HG03175 (cell line): ENCODE results near the gene NCOA3.

Experiments used
- ATAC-seq: cut with Tn5 transposase; IDR thresholded peaks from one replicate; pipeline ENCODE4 v1.9.1; 2021; ENCODE audit warnings: mild to moderate bottlenecking, moderate library complexity; ENCODE audit not compliant: unreplicated experiment

NCOA3 gene

GRCh38 chr20:47663354-47664067, 161.8 kb downstream of the NCOA3 start:
- no peak for ATAC-seq

DNA sequence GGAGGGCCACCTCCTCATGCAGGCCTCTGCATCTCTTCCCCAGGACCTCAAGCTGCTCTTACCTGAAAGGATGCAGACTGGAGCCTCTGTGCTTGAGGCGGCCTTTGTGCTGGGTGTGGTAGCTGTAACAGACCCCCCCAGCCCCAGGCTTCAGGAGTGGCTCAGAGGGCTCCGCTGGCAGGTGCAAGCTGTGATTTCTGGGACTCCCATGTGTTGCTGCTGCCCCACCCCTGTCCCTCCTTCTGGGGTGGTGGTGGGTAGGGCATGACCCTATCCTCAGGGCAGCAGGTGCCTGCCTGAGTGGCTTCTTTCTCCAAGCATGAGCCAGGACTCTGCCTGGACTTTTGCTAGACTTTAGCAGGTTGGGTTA, 162.4 kb downstream of the NCOA3 start:
- ATAC-seq, result no peak

GRCh38 chr20:47664744-47665143, 163.1 kb downstream of the NCOA3 start:
- no peak for ATAC-seq

- ATAC-seq, result no peak
These were observed 163.7 kb downstream of the NCOA3 start for GRCh38 chr20:47665221-47665991.

DNA sequence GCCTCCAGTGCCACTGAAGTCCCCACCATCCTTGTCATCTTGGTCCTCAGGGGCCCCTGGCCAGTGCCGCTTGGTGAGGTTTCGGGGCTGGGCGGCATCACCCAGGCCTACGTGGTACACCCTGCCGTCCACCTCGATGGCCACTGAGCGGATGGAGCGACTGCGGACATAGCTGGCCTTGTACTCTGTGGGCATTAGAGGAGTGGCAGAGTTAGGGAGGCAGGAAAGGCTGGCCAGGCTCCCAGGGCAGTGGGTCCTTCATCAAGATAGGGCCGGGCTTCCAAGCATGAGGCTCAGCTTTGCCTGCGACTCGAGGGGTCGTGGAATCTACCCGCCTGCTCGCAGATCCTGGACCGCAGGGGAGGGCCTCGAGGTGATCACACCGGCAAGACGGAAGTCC, 164.6 kb downstream of the NCOA3 start:
- no peak for ATAC-seq

DNA sequence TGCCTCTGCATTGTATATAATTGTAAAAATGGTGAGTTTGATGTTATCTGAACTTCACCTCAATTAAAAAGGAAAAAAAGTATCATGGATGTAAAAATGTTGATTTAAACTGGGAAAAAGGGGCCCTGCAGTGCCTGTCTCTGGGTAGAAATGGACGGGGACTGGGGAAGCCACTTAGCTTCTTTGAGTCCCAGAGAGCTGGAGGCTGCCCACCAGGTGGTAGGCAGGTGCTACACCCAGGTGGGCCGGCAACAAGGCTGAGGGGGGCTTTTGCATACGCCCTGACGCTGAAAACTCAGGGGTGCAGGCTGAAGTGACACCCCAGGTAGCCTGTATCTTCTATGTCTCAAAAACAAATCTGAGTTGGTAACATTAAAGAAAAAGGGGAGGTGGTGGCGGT, 165.4 kb downstream of the NCOA3 start:
- ATAC-seq, result no peak

- ATAC-seq, result no peak
These were observed 166.0 kb downstream of the NCOA3 start for GRCh38 chr20:47667531-47668312.

DNA sequence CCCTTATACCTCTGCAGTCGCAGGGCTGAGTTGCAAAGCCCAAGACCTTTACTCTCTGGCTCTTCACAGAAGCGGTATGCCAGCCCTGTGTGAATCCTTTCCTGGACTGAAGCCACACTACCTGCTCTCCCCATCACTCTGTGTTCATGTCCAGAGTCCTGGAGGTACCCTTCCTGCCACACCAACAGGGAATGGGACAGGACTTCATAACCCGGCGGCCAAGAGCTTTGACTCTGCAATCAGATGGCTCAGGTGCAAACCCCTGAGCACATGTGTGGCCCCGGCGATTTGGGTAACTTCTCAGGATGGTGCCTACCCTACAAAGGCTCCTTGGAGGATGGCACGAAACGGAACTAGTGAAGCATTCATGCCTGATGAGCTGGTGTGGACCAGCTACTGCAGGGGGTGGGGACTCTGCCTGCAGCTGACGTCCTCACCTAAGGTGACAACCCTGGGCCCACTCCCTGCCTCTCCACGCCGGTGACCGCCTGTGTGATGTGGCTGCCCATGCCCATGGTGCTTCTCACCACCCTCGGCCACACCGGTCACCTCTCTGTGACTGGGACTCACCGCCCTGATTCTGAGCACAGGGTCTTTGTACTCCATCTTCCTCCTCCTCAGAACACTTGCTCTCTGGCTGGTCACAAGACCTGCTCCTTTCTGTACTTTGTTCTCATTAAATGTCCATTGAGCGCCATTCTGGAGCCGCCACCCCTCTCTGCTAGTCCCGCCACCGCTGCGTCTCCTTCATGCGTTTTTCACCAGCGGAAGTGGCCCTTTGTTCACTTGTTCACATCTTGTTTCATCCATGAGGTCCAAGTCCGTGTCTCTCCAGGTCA, 166.8 kb downstream of the NCOA3 start:
- ATAC-seq, result no peak

DNA sequence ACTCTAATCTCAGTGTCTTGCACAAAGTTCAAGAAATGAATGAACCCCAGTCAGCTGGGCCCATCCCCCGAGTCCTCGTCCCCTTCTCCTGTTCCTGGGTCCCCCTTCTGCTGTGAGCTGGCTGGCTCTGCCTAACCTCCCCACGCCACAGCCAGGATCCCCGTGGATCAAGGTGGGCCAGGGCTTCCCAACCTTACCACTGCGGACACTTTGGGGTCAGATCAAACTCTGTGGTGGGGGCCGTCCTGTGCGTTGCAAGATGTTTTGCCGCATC, 167.4 kb downstream of the NCOA3 start:
- no peak for ATAC-seq

DNA sequence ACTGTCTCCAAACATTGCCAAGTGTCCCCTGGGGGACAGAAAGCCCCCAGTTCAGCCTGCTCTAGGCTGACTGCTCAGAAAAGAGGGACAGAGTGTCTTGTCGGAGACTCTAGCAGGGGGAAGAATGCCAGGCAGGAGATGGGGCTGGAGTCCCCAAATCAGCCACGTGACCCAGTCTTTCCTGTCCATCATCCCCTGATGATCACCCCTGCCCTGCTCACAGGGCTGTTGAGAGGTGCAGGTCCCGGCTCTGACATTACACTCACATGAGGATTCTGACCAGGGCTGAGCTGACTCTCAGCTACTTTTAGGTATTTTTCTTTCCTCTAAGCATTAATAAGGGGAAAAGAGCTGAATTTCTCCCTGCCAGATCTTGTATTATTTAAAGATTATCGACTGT, 167.8 kb downstream of the NCOA3 start:
- no peak for ATAC-seq

- no peak for ATAC-seq
These were observed 168.5 kb downstream of the NCOA3 start for GRCh38 chr20:47669927-47670890.

DNA sequence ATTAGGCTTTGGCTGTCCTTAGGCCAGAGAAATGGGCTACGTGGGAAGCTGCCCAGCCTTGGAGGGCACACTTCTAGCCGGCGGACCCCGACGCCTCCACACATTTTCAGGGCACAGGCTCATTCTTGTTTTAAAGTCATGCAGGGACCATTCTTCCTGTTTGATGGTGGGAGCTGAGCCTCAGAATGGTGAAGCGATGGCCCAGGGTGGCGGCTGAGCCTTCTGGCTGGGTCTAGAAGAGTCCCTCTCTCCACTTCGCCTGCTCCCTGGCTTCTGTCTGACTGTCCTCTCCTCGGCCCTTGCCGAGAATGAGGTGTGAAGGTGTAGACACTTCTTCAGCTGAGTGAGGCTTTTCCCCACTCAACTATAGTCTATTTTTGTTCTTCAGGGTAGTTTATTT, 169.2 kb downstream of the NCOA3 start:
- no peak for ATAC-seq

- ATAC-seq, result no peak
These were observed 170.5 kb downstream of the NCOA3 start for GRCh38 chr20:47672166-47672565.

GRCh38 chr20:47672886-47673670, 171.4 kb downstream of the NCOA3 start:
- no peak for ATAC-seq

GRCh38 chr20:47673671-47673955, 171.9 kb downstream of the NCOA3 start:
- ATAC-seq, result no peak

GRCh38 chr20:47674145-47674544, 172.5 kb downstream of the NCOA3 start:
- ATAC-seq, result no peak

DNA sequence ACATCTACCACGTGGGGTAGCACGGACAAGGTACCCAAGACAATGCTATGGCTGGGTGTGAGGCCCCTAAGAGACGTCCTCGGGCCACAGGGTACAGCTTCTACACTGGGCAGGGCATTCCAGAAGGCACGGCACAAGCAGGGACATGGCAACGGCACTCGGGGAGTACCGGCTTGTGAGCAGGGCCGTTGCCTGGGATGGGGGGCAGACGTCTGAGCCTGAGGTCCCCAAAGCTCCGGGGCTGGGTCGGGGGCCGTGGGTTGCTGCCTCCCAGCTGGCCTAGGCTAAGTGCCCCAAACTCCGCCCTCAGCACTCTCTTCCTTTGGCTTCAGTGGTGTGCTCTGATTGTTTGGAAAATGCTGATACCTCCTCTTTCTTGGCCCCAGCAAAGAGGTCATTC, 173.0 kb downstream of the NCOA3 start:
- no peak for ATAC-seq

DNA sequence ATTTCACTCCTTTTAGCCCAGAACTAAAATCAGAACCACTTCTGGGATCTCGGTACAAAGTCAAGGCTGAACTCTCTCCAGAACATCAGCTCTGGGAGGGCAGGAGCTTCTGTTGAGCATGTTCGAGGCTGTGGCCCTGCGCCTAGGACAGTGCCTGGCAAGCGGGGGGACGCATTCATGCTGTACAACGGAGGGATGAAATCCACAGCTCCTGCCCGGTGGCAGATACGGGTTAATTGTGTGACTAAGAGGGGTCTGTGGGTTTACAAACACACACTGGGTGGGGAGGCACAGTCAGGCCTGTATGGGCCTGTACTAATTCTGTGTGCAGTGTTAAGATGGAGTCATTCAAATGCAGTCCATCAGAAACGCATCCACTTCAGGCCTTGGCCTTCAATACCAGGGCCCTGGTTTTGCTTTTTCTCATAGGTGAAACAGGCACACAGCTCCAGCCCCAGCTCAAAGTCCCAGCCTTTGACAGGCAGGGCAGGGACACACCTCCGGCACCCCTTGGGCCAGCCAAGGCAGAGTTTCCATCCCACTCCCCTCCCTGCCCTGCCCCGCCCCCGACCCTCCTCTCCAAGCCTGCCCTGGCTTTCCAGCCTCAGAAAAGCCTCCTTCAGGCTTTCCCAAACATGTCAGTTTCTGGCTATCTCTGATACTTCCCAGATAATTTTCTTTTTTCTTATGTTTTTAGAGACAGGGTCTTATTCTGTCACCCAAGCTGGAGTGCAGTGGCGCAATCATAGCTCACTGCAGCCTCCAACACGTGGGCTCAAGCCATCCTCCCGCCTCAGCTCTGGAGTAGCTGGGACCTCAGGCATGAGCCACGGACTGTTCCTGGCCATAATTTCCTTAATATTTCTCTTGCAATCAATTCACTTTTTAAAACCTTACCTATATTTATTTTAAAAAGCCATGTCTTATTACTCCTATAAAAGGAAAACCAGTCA, 173.8 kb downstream of the NCOA3 start:
- ATAC-seq, result no peak
